Body of pancreas (tissue), 4 donors: ENCODE measurements around the gene ATP10A. TPM values are rescaled to one million over a fixed set of nuclear protein-coding genes. Genes with fewer than 3 reads are reported as not detected.

ENCODE experiments used
- ATAC-seq: fragments of 150-250 bp; one replicate; pipeline ENCODE4 v1.9.1; 2016
- DNase-seq, 4 donors: peaks; one replicate each; pipeline ENCODE4 v3.0.0-alpha.2; 2019
- H3K27ac ChIP-seq, 4 donors: fragments of 200-600 bp; sonication (generic); 1 replicate in 3 of 4; 2 replicates in 1 of 4; pipeline versions ENCODE4 v1.5.1 to v1.6.1; 2016 to 2019; ENCODE audit warnings: mild to moderate bottlenecking in 1 of 4, mixed read lengths in 1 of 4, moderate library complexity in 1 of 4
- H3K27me3 ChIP-seq, 2 donors: fragments of 200-600 bp; sonication (generic); one replicate each; pipeline ENCODE4 v1.6.0; 2016; ENCODE audit warnings: mild to moderate bottlenecking in 1 of 2
- H3K36me3 ChIP-seq, 2 donors: fragments of 200-600 bp; sonication (generic); replicated peaks in 1 of 2; 2 replicates each; pipeline ENCODE4 v1.5.1; 2016; ENCODE audit warnings: low read depth in 2 of 2; ENCODE audit not compliant: insufficient read depth in 1 of 2
- H3K4me1 ChIP-seq: fragments of 200-600 bp; sonication (generic); one replicate; pipeline ENCODE4 v1.6.0; 2016
- H3K4me3 ChIP-seq, 2 donors: fragments of 200-600 bp; sonication (generic); 1 replicate in 1 of 2; 2 replicates in 1 of 2; pipeline ENCODE4 v1.5.1; 2016 to 2019
- H3K9me3 ChIP-seq, 3 donors: fragments of 200-600 bp; sonication (generic); 1 replicate in 2 of 3; 2 replicates in 1 of 3; pipeline ENCODE4 v1.5.1; 2016
- CTCF ChIP-seq, 7 experiments: fragments of 450-650 bp in 4 of 7; fragments of 200-600 bp in 3 of 7; sonication (generic) in 3 of 7; IDR thresholded peaks; one replicate each; pipeline ENCODE4 v1.5.1; 2016 to 2019; ENCODE audit warnings: antibody characterized with exemption in 7 of 7
- POLR2A ChIP-seq, 3 donors: fragments of 450-650 bp; IDR thresholded peaks; one replicate each; pipeline ENCODE4 v1.6.1; 2016; ENCODE audit warnings: antibody characterized with exemption in 3 of 3, mild to moderate bottlenecking in 2 of 3
- WGBS, 2 donors: methylation state at CpG; one replicate each; pipeline ENCODE4 v1.1.5; 2017; 5-methylcytosine and 5-hydroxymethylcytosine counted together
- intact Hi-C: fragments of 100-400 bp; cut with DNase I; formaldehyde crosslinking; loops from one replicate; pipeline ENCODE4 v1.15.1; 2023
- total RNA-seq, 2 donors: library from RNA; depleted of rRNA; stranded (reverse); fragments of >200 nt; gene quantifications; one replicate each; pipeline ENCODE4 v1.1.0, GENCODE V29; 2016

The ATP10A gene
- total RNA-seq, 2 donors from 2014 or later = 1.3 to 2.0 TPM

GRCh38 chr15:25686780-25687179, 176.3 kb downstream of the ATP10A start:
- TF ChIP-seq POLR2A (IDR thresholded peaks at IDR 0.05) (no peak), CTCF (IDR thresholded peaks at IDR 0.05) (no peak)
- H3K27me3 ChIP-seq = no peaks in the 10 kb centered on the region
- ATAC-seq = no peak
- no peak overlapping the region for H3K27ac ChIP-seq
- DNase-seq = no peak
- H3K4me1 ChIP-seq = no peaks in the 10 kb centered on the region
- WGBS, 2 donors = 56% methylated on average over 4 of the region's 6 CpGs; no CpG with 5 or more reads in 1 of the 2 donors
- intact Hi-C loops = no loop called here
- no peaks in the 10 kb centered on the region for H3K9me3 ChIP-seq
- no peak overlapping the region for H3K4me3 ChIP-seq
- H3K36me3 ChIP-seq = no peaks in the 10 kb centered on the region

GRCh38 chr15:25684521-25685431, 178.4 kb downstream of the ATP10A start:
- intact Hi-C loops = no loop called here
- Histone ChIP-seq H3K27ac (no peak overlapping the region), H3K36me3 (no peaks in the 10 kb centered on the region), H3K27me3 (no peaks in the 10 kb centered on the region), H3K4me3 (no peak overlapping the region), H3K4me1 (no peaks in the 10 kb centered on the region), H3K9me3 (no peaks in the 10 kb centered on the region)
- WGBS, 2 donors = 61 to 69% methylated on average over 10 to 13 of the region's 13 CpGs
- TF ChIP-seq CTCF (IDR thresholded peaks at IDR 0.05) (no peak), POLR2A (IDR thresholded peaks at IDR 0.05) (no peak)
- DNase-seq = peak in 3 of 4 donors; percentile 18 to 45 (median 27)
- peak; percentile 66 for ATAC-seq

GRCh38 chr15:25683911-25684310, 179.2 kb downstream of the ATP10A start:
- 64 to 83% methylated on average over 3 of the region's 3 CpGs for WGBS, 2 donors
- no peaks in the 10 kb centered on the region for H3K27me3 ChIP-seq

GRCh38 chr15:25683415-25683814, 179.7 kb downstream of the ATP10A start:
- peak overlapping the region in 1 of 4 donors; percentile 13 for H3K27ac ChIP-seq
- H3K4me1 ChIP-seq = no peaks in the 10 kb centered on the region
- WGBS, 2 donors = 42 to 44% methylated on average over 6 of the region's 6 CpGs
- no peaks in the 10 kb centered on the region for H3K9me3 ChIP-seq
- no peak overlapping the region for H3K4me3 ChIP-seq
- intact Hi-C loops = no loop called here
- ATAC-seq (no peak), DNase-seq (no peak)
- TF ChIP-seq CTCF (IDR thresholded peaks at IDR 0.05) = no peak
- no peak for TF ChIP-seq POLR2A (IDR thresholded peaks at IDR 0.05)
- no peaks in the 10 kb centered on the region for H3K36me3 ChIP-seq
- no peaks in the 10 kb centered on the region for H3K27me3 ChIP-seq

More at GRCh38 chr15:25683911-25684310, 179.2 kb downstream of the ATP10A start:
- H3K9me3 ChIP-seq = no peaks in the 10 kb centered on the region
- H3K27ac ChIP-seq = peak overlapping the region in 1 of 4 donors; percentile 13
- intact Hi-C loops = no loop called here
- DNase-seq (no peak), ATAC-seq (no peak)
- no peak overlapping the region for H3K4me3 ChIP-seq
- no peaks in the 10 kb centered on the region for H3K4me1 ChIP-seq
- no peak for TF ChIP-seq CTCF (IDR thresholded peaks at IDR 0.05)
- no peak for TF ChIP-seq POLR2A (IDR thresholded peaks at IDR 0.05)
- H3K36me3 ChIP-seq = no peaks in the 10 kb centered on the region
